Astrocyte (in vitro differentiated cells and primary cell): ENCODE data around the gene LNPK.

Experiments used
- EZH2 ChIP-seq: IDR thresholded peaks from 2 replicates; pipeline ENCODE4 v1.6.1; 2012; ENCODE audit warnings: mild to moderate bottlenecking, low read length, inconsistent platforms; ENCODE audit not compliant: insufficient read depth
- TF ChIP-seq, protein P1 (sequence below): IDR thresholded peaks from 2 replicates; pipeline ENCODE4 v1.5.1; 2011; ENCODE audit warnings: low read depth, mild to moderate bottlenecking, inconsistent platforms, low read length, moderate library complexity; ENCODE audit not compliant: insufficient read depth

DNA sequence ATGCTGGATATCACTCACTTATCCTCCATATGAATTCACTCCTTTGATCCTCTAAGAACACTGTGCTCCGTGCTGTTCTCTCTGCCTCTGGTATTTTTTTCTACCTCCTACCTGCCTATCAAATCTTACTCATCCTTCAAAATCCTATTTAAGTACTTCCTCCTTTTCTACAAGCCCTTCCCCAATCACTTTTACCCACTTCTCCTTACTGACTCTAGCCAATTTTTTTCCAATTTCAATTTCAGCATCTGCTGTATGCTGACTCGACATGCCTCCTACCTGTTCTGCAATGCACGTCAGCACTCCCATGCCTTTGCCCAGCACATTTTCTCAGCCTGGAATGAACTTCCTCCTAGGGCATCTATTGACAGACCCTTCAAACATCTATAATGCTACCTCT lies 37.3 kb upstream of the LNPK start:
- TF ChIP-seq, protein P1, sequence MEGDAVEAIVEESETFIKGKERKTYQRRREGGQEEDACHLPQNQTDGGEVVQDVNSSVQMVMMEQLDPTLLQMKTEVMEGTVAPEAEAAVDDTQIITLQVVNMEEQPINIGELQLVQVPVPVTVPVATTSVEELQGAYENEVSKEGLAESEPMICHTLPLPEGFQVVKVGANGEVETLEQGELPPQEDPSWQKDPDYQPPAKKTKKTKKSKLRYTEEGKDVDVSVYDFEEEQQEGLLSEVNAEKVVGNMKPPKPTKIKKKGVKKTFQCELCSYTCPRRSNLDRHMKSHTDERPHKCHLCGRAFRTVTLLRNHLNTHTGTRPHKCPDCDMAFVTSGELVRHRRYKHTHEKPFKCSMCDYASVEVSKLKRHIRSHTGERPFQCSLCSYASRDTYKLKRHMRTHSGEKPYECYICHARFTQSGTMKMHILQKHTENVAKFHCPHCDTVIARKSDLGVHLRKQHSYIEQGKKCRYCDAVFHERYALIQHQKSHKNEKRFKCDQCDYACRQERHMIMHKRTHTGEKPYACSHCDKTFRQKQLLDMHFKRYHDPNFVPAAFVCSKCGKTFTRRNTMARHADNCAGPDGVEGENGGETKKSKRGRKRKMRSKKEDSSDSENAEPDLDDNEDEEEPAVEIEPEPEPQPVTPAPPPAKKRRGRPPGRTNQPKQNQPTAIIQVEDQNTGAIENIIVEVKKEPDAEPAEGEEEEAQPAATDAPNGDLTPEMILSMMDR: no peak
- TF ChIP-seq EZH2: no peak
